ENCODE results near the gene CHST15. TPM values are rescaled to one million over a fixed set of nuclear protein-coding genes. Genes with fewer than 3 reads are reported as not detected.
"Not testable (repeated sequence)": the region's sequence is repeated elsewhere in the genome, so short reads cannot be mapped to it uniquely, and the experiment has no call there.

Gene CHST15
- total RNA-seq, 2 experiments from 2014 or later, result 0.09 TPM; not detected in 1

- Mint-ChIP-seq H3K4me1 (peaks cover 4% of the 10 kb centered on the region), H3K4me3 (no peak overlapping the region), H3K27ac (no peak overlapping the region), H3K36me3 (no peaks in the 10 kb centered on the region), H3K27me3 (peaks cover 24% of the 10 kb centered on the region), H3K9me3 (ENCODE audit: low read depth) (no peaks in the 10 kb centered on the region)
- CTCF ChIA-PET, result no interaction called here
- DNase-seq (no peak), ATAC-seq (no peak)
These were observed 51.5 kb downstream of the CHST15 start for GRCh38 chr10:124041675-124042445.

DNA sequence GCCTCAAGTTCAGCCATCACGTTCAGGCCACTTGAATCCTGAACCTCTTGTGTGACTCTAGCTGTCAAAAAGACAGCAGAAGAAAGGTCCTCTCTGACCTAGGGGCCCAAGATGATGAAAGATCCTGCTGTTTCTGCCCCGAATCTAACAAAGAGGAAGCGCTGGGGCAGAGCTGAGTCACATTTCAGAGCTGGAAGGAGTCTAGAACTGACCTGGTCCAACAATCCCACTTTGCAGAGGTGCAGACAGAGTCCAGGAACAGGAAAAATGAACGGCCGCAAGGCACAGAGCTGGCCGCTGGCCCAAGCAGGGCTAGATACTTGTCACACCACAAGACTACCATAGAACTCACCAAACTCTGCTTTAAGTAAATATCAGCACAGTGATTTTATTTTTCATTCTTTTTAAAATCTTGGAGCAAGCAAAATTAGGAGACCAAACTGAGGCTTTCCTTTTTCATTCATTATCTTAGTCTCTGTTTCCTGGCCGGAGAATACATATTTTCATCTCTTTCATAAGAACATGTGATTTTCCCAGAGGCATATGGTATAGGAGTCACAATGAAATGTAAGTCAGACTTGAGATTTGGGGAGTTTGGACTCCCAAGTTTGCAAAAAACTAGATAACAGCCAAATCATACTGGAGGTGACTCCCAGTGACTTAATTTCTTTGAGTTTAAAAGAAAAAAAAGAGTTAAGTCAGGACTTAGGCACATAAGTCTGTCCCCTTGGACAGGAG is 52.8 kb downstream of the CHST15 start:
- CTCF ChIA-PET, result no interaction called here
- Mint-ChIP-seq H3K4me1 (peaks cover 12% of the 10 kb centered on the region), H3K4me3 (no peak overlapping the region), H3K27ac (no peak overlapping the region), H3K27me3 (peaks cover 21% of the 10 kb centered on the region), H3K36me3 (no peaks in the 10 kb centered on the region), H3K9me3 (ENCODE audit: low read depth) (no peaks in the 10 kb centered on the region)
- DNase-seq (no peak), ATAC-seq (no peak)

GRCh38 chr10:124039483-124040013 is 53.9 kb downstream of the CHST15 start:
- CTCF ChIA-PET, result no interaction called here
- peaks cover 14% of the 10 kb centered on the region for H3K4me1 Mint-ChIP-seq
- peaks cover 17% of the 10 kb centered on the region for H3K27me3 Mint-ChIP-seq
- ATAC-seq, result no peak
- no peaks in the 10 kb centered on the region for H3K36me3 Mint-ChIP-seq
- H3K27ac Mint-ChIP-seq, result no peak overlapping the region
- H3K9me3 Mint-ChIP-seq (ENCODE audit: low read depth), result no peaks in the 10 kb centered on the region
- H3K4me3 Mint-ChIP-seq, result no peak overlapping the region
- DNase-seq, result no peak

- no peak overlapping the region for H3K4me3 Mint-ChIP-seq
- H3K9me3 Mint-ChIP-seq (ENCODE audit: low read depth), result no peaks in the 10 kb centered on the region
- CTCF ChIA-PET, result interaction anchor here (1.3 kb wide), 1 partner anchor 43 kb away, joined by 3 read pairs; no protein-coding TSS in a partner anchor
- DNase-seq (no peak), ATAC-seq (no peak)
- peaks cover 12% of the 10 kb centered on the region for H3K27me3 Mint-ChIP-seq
- peaks cover 10% of the 10 kb centered on the region for H3K4me1 Mint-ChIP-seq
- H3K27ac Mint-ChIP-seq, result no peak overlapping the region
- no peaks in the 10 kb centered on the region for H3K36me3 Mint-ChIP-seq
These were observed 55.6 kb downstream of the CHST15 start for GRCh38 chr10:124037784-124038183.

GRCh38 chr10:124037286-124037685 is 56.1 kb downstream of the CHST15 start:
- Mint-ChIP-seq H3K4me1 (peaks cover 10% of the 10 kb centered on the region), H3K27ac (no peak overlapping the region), H3K27me3 (peaks cover 7% of the 10 kb centered on the region), H3K36me3 (no peaks in the 10 kb centered on the region), H3K4me3 (no peak overlapping the region), H3K9me3 (ENCODE audit: low read depth) (no peaks in the 10 kb centered on the region)
- DNase-seq (no peak), ATAC-seq (no peak)
- CTCF ChIA-PET, result interaction anchor here (1.3 kb wide), 1 partner anchor 42 kb away, joined by 3 read pairs; no protein-coding TSS in a partner anchor

DNA sequence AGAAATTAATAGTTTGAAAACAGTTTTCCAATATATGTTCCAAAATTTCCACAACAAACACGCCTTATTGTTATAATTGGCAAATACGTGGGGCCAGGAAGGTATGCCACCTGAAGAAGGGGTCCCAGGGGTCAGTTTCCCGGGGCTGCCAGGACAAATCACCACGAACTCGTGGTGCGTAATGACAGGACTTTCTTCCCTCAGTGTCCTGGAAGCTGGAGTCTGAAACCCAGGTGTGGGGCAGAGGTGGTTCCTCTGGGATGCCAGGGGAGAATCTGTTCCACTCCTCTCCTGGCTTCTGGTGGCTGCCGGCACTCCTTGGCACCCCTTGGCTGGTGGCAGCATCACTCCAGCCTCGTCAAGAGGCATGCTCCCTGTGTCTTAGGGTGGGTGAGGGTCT is 56.7 kb downstream of the CHST15 start:
- CTCF ChIA-PET, result interaction anchor here (1.3 kb wide), 1 partner anchor 42 kb away, joined by 3 read pairs; no protein-coding TSS in a partner anchor
- peaks cover 10% of the 10 kb centered on the region for H3K4me1 Mint-ChIP-seq

GRCh38 chr10:124035928-124036558 is 57.4 kb downstream of the CHST15 start:
- CTCF ChIA-PET, result no interaction called here
- Mint-ChIP-seq H3K9me3 (ENCODE audit: low read depth) (no peaks in the 10 kb centered on the region), H3K4me1 (peaks cover 10% of the 10 kb centered on the region), H3K4me3 (peak overlapping the region; percentile 28), H3K36me3 (no peaks in the 10 kb centered on the region), H3K27ac (peak overlapping the region; percentile 63), H3K27me3 (peaks cover 11% of the 10 kb centered on the region)
- DNase-seq (peak; percentile 64), ATAC-seq (peak; percentile 85)

More for the DNA sequence above, 56.7 kb downstream of the CHST15 start:
- DNase-seq (no peak), ATAC-seq (no peak)
- Mint-ChIP-seq H3K4me3 (no peak overlapping the region), H3K9me3 (ENCODE audit: low read depth) (no peaks in the 10 kb centered on the region), H3K27ac (no peak overlapping the region), H3K36me3 (no peaks in the 10 kb centered on the region), H3K27me3 (peaks cover 10% of the 10 kb centered on the region)

- H3K9me3 Mint-ChIP-seq (ENCODE audit: low read depth), result no peaks in the 10 kb centered on the region
- ATAC-seq (peak; percentile 26), DNase-seq (no peak)
- no peaks in the 10 kb centered on the region for H3K36me3 Mint-ChIP-seq
- H3K4me1 Mint-ChIP-seq, result peaks cover 10% of the 10 kb centered on the region
- CTCF ChIA-PET, result no interaction called here
- peak overlapping the region; percentile 63 for H3K27ac Mint-ChIP-seq
- peak overlapping the region; percentile 28 for H3K4me3 Mint-ChIP-seq
- H3K27me3 Mint-ChIP-seq, result peaks cover 12% of the 10 kb centered on the region
These were observed 58.0 kb downstream of the CHST15 start for GRCh38 chr10:124035306-124035927.

DNA sequence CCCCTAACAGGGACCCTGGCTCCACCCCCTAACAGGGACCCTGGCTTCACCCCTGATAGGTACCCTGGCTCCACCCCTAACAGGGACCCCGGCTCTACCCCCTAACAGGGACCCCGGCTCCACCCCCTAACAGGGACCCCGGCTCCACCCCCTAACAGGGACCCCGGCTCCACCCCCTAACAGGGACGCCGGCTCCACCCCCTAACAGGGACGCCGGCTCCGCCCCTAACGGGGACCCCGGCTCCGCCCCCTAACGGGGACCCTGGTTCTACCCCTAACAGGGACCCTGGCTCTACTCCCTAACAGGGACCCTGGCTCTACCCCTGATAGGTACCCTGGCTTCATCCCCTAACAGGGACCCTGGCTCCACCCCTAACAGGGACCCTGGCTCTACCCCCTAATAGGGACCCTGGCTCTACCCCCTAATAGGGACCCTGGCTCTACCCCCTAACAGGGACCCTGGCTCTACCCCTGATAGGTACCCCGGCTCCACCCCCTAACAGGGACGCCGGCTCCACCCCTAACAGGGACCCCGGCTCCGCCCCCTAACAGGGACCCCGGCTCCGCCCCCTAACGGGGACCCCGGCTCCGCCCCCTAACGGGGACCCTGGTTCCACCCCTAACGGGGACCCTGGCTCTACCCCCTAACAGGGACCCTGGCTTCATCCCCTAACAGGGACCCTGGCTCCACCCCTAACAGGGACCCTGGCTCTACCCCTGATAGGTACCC is 58.7 kb downstream of the CHST15 start:
- DNase-seq; H3K36me3 Mint-ChIP-seq; H3K9me3 Mint-ChIP-seq (ENCODE audit: low read depth); H3K27ac Mint-ChIP-seq; CTCF ChIA-PET; H3K4me3 Mint-ChIP-seq; ATAC-seq: not testable (repeated sequence)
- Mint-ChIP-seq H3K4me1 (peaks cover 10% of the 10 kb centered on the region), H3K27me3 (peaks cover 10% of the 10 kb centered on the region)

DNA sequence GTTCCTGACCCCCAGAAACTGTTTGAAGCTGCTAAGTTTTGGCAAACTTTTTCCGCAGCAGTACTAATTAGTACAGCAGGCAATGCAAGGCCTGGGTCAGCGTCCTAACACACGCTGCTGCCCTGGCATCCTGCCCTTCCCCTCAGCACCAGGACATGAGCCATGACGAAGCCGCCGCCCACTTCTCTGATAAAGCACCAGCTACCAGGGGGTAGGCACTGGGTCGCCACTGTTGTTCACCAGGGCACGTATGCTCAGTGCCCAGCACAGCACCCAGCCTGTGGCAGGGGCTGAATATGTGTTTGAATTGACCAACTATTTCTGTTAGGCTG is 59.5 kb downstream of the CHST15 start:
- DNase-seq (no peak), ATAC-seq (no peak)
- Mint-ChIP-seq H3K36me3 (no peaks in the 10 kb centered on the region), H3K9me3 (ENCODE audit: low read depth) (no peaks in the 10 kb centered on the region), H3K4me3 (no peak overlapping the region), H3K27ac (no peak overlapping the region), H3K4me1 (peaks cover 10% of the 10 kb centered on the region), H3K27me3 (peaks cover 10% of the 10 kb centered on the region)
- CTCF ChIA-PET, result no interaction called here

DNA sequence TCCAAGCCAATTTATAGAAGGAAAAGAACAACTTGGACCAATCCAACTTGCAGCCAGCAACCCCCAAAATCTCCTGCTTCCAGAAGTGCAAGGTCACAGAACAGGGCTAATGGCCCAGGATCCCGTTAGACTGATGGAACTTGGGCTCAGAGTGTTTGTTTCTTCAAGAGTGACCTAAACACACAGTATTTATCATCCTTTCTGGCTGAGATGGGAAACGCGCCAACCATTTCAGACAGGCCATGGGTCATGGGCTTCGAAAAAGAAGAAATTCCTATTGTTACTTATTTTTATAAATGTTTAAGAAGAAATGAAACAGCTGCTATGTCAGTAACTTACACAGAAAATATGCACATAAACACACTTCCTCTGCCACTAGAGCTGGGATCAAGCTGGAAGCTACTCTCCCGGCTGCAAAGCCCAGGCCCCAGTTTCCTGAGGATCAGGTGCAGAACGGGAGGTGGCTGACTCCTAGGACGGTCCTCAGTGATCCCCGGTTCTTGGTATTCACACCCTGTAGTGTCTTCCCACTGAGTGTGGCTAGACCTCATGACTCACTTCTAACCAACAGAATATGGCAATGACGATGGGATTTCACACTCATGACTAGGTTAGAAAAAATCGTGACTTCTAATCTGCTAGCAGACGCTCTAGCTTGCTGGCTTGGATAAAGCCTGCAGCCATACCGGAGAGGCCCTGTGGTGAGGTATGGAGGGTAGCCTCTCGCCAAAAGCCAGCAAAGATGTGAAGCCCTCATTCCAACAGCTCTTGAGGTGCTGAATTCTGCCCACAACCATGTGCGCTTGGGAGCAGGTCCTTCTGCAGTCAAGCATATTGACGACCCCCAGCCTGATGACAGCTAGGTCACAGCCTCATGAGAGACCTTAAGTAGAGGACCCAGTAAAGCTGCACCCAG is 60.2 kb downstream of the CHST15 start:
- Mint-ChIP-seq H3K27ac (no peak overlapping the region), H3K27me3 (peaks cover 10% of the 10 kb centered on the region), H3K4me3 (no peak overlapping the region), H3K36me3 (no peaks in the 10 kb centered on the region), H3K9me3 (ENCODE audit: low read depth) (no peaks in the 10 kb centered on the region), H3K4me1 (peaks cover 10% of the 10 kb centered on the region)
- DNase-seq (no peak), ATAC-seq (no peak)
- CTCF ChIA-PET, result interaction anchor here (1.3 kb wide), 1 partner anchor 356 kb away, joined by 3 read pairs; no protein-coding TSS in a partner anchor
